DMS153 treated with DMSO at 0.1 percent for 48 hours (cell line): ENCODE measurements around the gene HINFP.
"Not testable (repeated sequence)": the region's sequence is repeated elsewhere in the genome, so short reads cannot be mapped to it uniquely, and the experiment has no call there.

Experiments used
- DNase-seq: peaks from one replicate; lab custom pipeline; 2025; ENCODE audit not compliant: unreplicated experiment; lab: John Stamatoyannopoulos, UW

HINFP gene

DNA sequence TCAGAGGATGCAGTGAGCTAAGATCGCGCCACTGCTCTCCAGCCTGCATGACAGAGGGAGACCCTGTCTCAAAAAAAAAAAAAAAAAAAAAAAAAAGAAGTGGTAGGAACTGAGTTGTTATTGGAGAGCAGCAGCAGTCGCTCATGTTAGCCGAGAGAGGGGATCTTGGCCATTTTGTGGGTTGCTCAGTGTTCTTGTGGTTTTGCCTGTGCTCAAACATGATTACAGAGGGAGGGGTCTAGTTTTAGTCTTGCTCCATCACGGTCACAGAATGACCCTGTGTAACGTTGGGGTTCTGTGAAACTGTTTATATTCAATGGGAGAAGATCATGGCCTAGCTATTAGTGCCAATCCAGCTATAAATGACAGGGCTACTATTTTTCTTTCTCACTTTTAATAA, 21.7 kb upstream of the HINFP start:
- DNase-seq: no peak

- no peak for DNase-seq
Observed at GRCh38 chr11:119100246-119100970, 21.0 kb upstream of the HINFP start.

GRCh38 chr11:119100994-119101758, 20.2 kb upstream of the HINFP start:
- DNase-seq: no peak

DNA sequence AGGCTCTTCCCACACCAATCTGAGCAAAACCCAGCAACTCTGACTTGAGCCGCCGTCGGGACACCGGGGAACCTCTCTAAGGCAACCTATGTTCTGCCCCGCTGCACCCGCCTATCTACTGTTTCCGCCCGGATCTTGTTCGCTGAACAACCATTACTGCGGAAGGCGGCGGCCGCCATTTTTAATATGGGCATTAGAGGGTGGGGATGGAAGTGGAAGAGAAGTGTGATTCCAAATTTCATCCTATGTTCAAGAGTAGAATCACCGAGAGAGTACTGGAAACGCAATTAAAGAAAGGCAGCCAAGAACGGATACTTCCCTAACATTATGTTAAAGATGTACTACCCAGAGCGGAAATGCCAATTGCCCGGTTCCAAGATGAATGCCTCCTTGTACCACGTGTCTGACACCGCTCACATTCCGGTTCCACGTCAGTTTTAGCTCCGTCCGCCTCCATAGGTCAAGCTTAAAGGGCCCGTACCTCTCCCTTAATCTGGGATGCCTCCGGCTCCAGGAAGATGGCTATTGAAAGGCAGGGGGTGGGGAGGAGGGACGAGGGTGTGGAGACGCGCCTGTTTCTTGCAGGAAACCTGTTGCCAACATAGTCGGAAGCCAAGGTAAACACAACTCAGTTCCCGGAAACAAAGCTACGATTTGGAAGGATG, 19.5 kb upstream of the HINFP start, which contains the start of gene DPAGT1:
Gene DPAGT1 (minus strand): TSS at position 95 of the 665 bp plus-strand sequence. CDS start 198 bp downstream, outside the sequence.
- peak; percentile 99 for DNase-seq

DNA sequence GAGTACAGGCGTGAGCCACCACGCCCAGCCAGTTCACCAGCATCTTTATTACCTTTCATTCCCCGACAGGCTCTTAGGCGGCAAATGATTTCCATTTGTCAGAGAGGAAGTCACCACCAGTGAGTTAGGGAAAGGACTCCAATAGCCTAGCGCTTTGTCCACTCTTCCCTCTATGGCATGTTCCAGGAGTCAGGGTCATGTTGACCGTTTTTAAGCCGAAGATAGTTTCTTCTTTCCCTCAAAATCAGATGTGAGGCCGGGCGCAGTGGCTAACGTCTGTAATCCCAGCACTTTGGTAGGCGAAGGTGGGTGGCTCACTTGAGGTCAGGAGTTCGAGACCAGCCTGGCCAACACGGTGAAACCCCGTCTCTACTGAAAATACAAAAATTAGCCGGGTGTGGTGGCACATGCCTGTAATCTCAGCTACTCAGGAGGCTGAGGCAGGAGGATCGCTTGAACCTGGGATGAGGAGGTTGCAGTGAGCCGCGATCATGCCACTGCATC, 18.2 kb upstream of the HINFP start:
- not testable (repeated sequence) for DNase-seq

DNA sequence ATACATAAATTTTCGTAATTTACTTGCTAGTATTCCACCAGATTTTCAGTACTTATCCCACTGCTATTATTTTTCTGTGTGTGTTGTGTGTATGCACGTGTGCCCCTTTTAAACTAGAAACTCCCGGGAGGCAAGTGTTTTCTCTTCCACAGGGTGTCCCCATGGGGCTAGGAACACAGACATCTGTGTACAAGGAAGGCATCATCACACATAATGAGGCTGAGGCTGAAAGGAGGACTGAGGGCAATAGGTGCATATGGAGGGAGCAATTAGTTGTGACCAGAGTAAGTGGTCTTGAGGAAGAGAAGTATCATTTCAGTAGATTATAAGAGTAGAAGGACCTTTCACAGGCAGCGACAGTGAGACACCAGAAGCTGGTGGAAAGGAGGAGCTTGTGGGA, 17.6 kb upstream of the HINFP start:
- no peak for DNase-seq

- DNase-seq: peak; percentile 67
Observed at GRCh38 chr11:119106564-119107537, 14.5 kb upstream of the HINFP start, which contains the start of gene C2CD2L. Gene C2CD2L (plus strand): TSS chr11:119107344. CDS start chr11:119107742, 398 bp downstream.

- DNase-seq: no peak
Observed at GRCh38 chr11:119107538-119108145, 13.7 kb upstream of the HINFP start.

GRCh38 chr11:119108146-119108856, 13.1 kb upstream of the HINFP start:
- DNase-seq: no peak

DNA sequence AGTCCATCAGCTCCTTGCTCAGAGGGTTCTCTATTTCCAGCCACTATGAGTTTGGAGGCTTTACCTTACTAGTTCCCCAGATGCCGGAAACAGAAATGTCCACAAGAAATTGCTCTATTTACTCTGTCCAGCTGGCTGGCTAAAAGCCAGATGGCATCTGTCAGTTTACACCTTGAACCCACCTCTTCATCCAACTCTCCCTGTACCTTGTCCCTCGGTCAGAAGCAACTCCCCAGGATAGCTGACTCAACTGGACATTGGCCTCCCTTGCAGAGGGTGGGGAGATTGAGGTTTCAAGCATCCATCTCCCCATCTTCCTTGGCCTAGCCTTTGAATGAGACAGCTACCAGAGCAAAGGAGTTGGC, 12.5 kb upstream of the HINFP start:
- DNase-seq: no peak

DNA sequence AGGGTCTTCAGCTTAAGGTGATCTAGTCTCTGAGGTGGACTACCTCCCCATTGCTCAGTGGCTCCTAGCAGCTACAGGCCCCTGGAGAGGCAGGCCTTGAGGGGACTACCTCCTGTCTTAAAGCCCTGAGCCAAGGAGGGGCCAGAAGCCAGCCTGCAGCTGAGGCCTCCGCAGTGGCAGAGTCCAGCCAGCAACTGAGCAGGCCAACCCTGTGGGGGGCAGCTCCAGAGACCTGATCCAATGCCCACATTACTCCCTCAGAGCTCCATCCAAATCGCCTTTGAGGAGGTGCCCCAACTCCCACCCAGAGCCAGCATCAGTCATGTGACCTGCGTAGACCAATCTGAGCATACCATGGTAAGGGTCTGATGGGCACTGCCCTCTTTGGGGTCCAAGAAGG, 11.5 kb upstream of the HINFP start:
- no peak for DNase-seq

GRCh38 chr11:119110439-119110838, 10.9 kb upstream of the HINFP start:
- DNase-seq: no peak

- DNase-seq: no peak
Observed at GRCh38 chr11:119111361-119111925, 9.9 kb upstream of the HINFP start.

DNA sequence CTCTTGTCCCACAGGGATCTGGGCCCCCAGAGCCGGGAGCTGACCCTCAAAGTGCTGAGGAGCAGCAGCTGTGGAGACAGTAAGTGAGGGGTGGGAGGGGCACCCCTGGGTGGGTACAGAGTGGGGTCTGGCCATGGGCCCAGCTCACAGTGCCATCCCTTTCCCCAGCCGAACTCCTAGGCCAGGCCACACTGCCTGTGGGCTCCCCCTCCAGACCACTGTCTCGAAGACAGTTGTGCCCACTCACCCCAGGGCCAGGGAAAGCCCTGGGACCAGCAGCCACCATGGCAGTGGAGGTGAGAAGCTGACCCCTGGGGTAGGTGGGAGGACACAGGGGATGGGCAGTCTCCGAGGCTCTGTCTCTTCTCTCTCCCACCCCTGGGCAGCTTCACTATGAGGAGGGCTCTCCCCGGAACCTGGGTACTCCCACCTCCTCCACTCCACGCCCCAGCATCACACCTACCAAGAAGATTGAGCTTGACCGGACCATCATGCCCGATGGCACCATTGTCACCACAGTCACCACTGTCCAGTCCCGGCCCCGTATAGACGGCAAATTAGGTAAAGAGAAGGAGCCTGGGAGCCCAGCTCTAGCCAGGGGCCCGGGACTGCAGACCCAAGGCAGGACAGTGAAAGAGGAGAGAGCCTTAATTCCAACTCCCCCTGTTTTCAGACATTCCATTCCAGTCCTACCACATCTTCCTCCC, 8.9 kb upstream of the HINFP start:
- DNase-seq: no peak

- no peak for DNase-seq
Observed at GRCh38 chr11:119113716-119114115, 7.7 kb upstream of the HINFP start.

DNA sequence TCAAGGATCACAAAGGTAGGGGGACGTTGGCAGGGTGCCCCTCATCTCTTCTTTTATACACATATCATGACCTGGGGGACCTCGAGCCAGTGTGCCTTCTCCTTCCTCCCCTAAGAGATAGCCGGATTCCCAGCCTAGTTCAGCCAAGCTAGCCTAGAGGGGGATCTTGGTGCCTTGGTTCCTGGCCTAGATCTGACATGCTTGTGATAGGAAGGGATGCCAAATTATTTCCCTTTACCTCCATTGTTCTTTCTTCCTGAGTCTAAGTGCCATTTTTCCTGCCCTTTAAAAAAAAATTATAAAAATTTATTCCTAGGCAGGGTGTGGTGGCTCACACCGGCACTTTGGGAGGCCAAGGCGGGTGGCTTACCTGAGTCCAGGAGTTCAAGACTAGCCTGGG, 7.0 kb upstream of the HINFP start:
- no peak for DNase-seq

GRCh38 chr11:119115484-119116234, 5.7 kb upstream of the HINFP start:
- no peak for DNase-seq

GRCh38 chr11:119116235-119116594, 5.2 kb upstream of the HINFP start:
- DNase-seq: no peak
